H1 (cell line): ENCODE data around the gene NPC2. TPM values are rescaled to one million over a fixed set of nuclear protein-coding genes. Genes with fewer than 3 reads are reported as not detected.

Source experiments
- CTCF ChIA-PET: fragments of 300-600 bp; sonication (Branson Sonifier 250); formaldehyde crosslinking; loops from one replicate; lab custom pipeline; 2021; ENCODE audit not compliant: partially characterized antibody; lab: Charles Lee
- POLR2A ChIA-PET: fragments of 300-600 bp; sonication (Branson Sonifier 250); formaldehyde crosslinking; loops from one replicate; lab custom pipeline; 2021; ENCODE audit warnings: inconsistent platforms; ENCODE audit not compliant: partially characterized antibody; lab: Charles Lee
- DNase-seq, 2 experiments: peaks; one replicate each; pipeline versions ENCODE4 v3.0.0 to v3.0.0-alpha.2; 2010 to 2022; ENCODE audit warnings: low spot score in 2 of 2, low read depth in 1 of 2, mixed read lengths in 1 of 2
- FAIRE-seq: peaks from 2 replicates; lab custom pipeline; 2011; peaks lifted over from hg19 to GRCh38; lab: Jason Lieb, UNC
- H2AFZ ChIP-seq: 2 replicates; pipeline ENCODE4 v1.8.1; 2012; ENCODE audit warnings: low read length, inconsistent platforms
- H2AK5ac ChIP-seq: 2 replicates; pipeline ENCODE4 v1.6.1; 2013; ENCODE audit warnings: low read depth, low read length
- H2BK120ac ChIP-seq: replicated peaks from 2 replicates; pipeline ENCODE3; 2013; ENCODE audit warnings: low read depth, low read length, inconsistent platforms
- H2BK12ac ChIP-seq: 2 replicates; pipeline ENCODE4 v1.6.1; 2013; ENCODE audit warnings: low read depth, low read length
- H2BK15ac ChIP-seq: 2 replicates; pipeline ENCODE4 v1.6.1; 2013; ENCODE audit warnings: low read length
- H2BK20ac ChIP-seq: 2 replicates; pipeline ENCODE4 v1.6.1; 2013; ENCODE audit warnings: low read length
- H2BK5ac ChIP-seq: 2 replicates; pipeline ENCODE4 v1.6.1; 2013; ENCODE audit warnings: low read depth, low read length
- H3K14ac ChIP-seq: 2 replicates; pipeline ENCODE4 v1.6.1; 2013; ENCODE audit warnings: inconsistent platforms; ENCODE audit not compliant: insufficient read length
- H3K18ac ChIP-seq: 2 replicates; pipeline ENCODE4 v1.6.1; 2013; ENCODE audit warnings: low read length; ENCODE audit errors: extremely low read depth
- H3K23ac ChIP-seq: 2 replicates; pipeline ENCODE4 v1.6.1; 2013; ENCODE audit warnings: inconsistent platforms; ENCODE audit not compliant: insufficient read length
- H3K23me2 ChIP-seq: 2 replicates; pipeline ENCODE4 v1.6.1; 2013; ENCODE audit warnings: low read depth, low read length
- H3K27ac ChIP-seq: 2 replicates; pipeline ENCODE4 v1.6.1; 2011; ENCODE audit warnings: low read depth, low read length, inconsistent platforms
- H3K27me3 ChIP-seq, 4 experiments: replicated peaks in 1 of 4; 1 replicate in 1 of 4; 2 replicates in 3 of 4; pipeline versions ENCODE4 v1.6.1 to v1.8.1; 2011 to 2013; ENCODE audit warnings: low read length in 3 of 4, mild to moderate bottlenecking in 3 of 4, inconsistent platforms in 2 of 4, mixed read lengths in 2 of 4, moderate library complexity in 1 of 4; ENCODE audit not compliant: control insufficient read depth in 3 of 4, insufficient read depth in 3 of 4; ENCODE audit errors: extremely low read depth in 1 of 4
- H3K36me3 ChIP-seq, 4 experiments: 2 replicates each; pipeline versions ENCODE4 v1.6.1 to v1.8.1; 2011 to 2013; ENCODE audit warnings: mild to moderate bottlenecking in 4 of 4, low read length in 3 of 4, moderate library complexity in 2 of 4, control low read depth in 1 of 4, inconsistent platforms in 1 of 4; ENCODE audit not compliant: insufficient read depth in 4 of 4, control insufficient read depth in 2 of 4
- H3K4ac ChIP-seq: replicated peaks from 2 replicates; pipeline ENCODE3; 2013; ENCODE audit warnings: low read length, low read depth, mixed read lengths, inconsistent platforms; ENCODE audit not compliant: insufficient read length
- H3K4me1 ChIP-seq, 4 experiments: replicated peaks in 1 of 4; 1 replicate in 1 of 4; 2 replicates in 3 of 4; pipeline versions ENCODE4 v1.6.1 to v1.8.1; 2011 to 2013; ENCODE audit warnings: low read length in 3 of 4, inconsistent platforms in 2 of 4, mixed read lengths in 1 of 4; ENCODE audit not compliant: insufficient read depth in 4 of 4, control insufficient read depth in 3 of 4
- H3K4me2 ChIP-seq, 2 experiments: 2 replicates each; pipeline versions ENCODE4 v1.6.1 to v1.8.1; 2011 to 2013; ENCODE audit warnings: low read depth in 2 of 2, low read length in 2 of 2, control low read depth in 1 of 2, inconsistent platforms in 1 of 2, mild to moderate bottlenecking in 1 of 2; ENCODE audit not compliant: insufficient read depth in 1 of 2
- H3K4me3 ChIP-seq, 4 experiments: fragments of 200-600, 300-600 bp in 1 of 4; sonication (generic), shearing (Covaris generic), sonication (Bioruptor Twin) in 1 of 4; 2 replicates each; pipeline versions ENCODE4 v1.5.1 to v1.8.1; 2011 to 2016; ENCODE audit warnings: low read length in 4 of 4, low read depth in 3 of 4, control low read depth in 2 of 4, inconsistent platforms in 2 of 4, mild to moderate bottlenecking in 2 of 4, mixed read lengths in 1 of 4, moderate library complexity in 1 of 4; ENCODE audit not compliant: insufficient read depth in 2 of 4; ENCODE audit errors: extremely low read depth in 1 of 4
- H3K56ac ChIP-seq: replicated peaks from 2 replicates; pipeline ENCODE3; 2013; ENCODE audit warnings: low read depth, mild to moderate bottlenecking, mixed read lengths, low read length, inconsistent platforms; ENCODE audit not compliant: insufficient read length
- H3K79me1 ChIP-seq: 2 replicates; pipeline ENCODE4 v1.6.1; 2013; ENCODE audit warnings: low read depth, low read length, control low read depth
- H3K79me2 ChIP-seq, 2 experiments: 2 replicates each; pipeline versions ENCODE4 v1.6.1 to v1.8.1; 2012 to 2013; ENCODE audit warnings: low read length in 2 of 2, mild to moderate bottlenecking in 2 of 2, inconsistent platforms in 1 of 2; ENCODE audit not compliant: insufficient read depth in 2 of 2, control insufficient read depth in 1 of 2
- H3K9ac ChIP-seq, 4 experiments: replicated peaks in 1 of 4; 1 replicate in 1 of 4; 2 replicates in 3 of 4; pipeline versions ENCODE4 v1.6.1 to v1.8.1; 2011 to 2013; ENCODE audit warnings: low read depth in 3 of 4, low read length in 3 of 4, control low read depth in 2 of 4, mild to moderate bottlenecking in 2 of 4, moderate library complexity in 2 of 4, inconsistent platforms in 1 of 4; ENCODE audit errors: extremely low read depth in 1 of 4
- H3K9me3 ChIP-seq, 2 experiments: 2 replicates each; pipeline versions ENCODE4 v1.6.1 to v1.8.1; 2012 to 2013; ENCODE audit warnings: mild to moderate bottlenecking in 2 of 2, moderate library complexity in 2 of 2, control low read depth in 1 of 2, inconsistent platforms in 1 of 2, low read depth in 1 of 2, low read length in 1 of 2, mixed read lengths in 1 of 2; ENCODE audit not compliant: insufficient read depth in 2 of 2
- H4K20me1 ChIP-seq, 2 experiments: replicated peaks in 1 of 2; 2 replicates each; pipeline versions ENCODE3 to v1.8.1; 2011 to 2013; ENCODE audit warnings: inconsistent platforms in 2 of 2, low read length in 2 of 2, mild to moderate bottlenecking in 1 of 2; ENCODE audit not compliant: insufficient read depth in 2 of 2, control insufficient read depth in 1 of 2
- H4K5ac ChIP-seq: 2 replicates; pipeline ENCODE4 v1.6.1; 2013; ENCODE audit warnings: low read length, low read depth, mixed read lengths, inconsistent platforms; ENCODE audit not compliant: insufficient read length
- H4K8ac ChIP-seq: 2 replicates; pipeline ENCODE4 v1.8.0; 2013; ENCODE audit warnings: mild to moderate bottlenecking, moderate library complexity, low read length, inconsistent platforms; ENCODE audit not compliant: insufficient read depth; ENCODE audit errors: extremely low read depth
- H4K91ac ChIP-seq: replicated peaks from 2 replicates; pipeline ENCODE3; 2013; ENCODE audit warnings: low read length, mixed read lengths, inconsistent platforms; ENCODE audit not compliant: insufficient read length
- ATF2 ChIP-seq: IDR thresholded peaks from 2 replicates; pipeline ENCODE4 v1.6.1; 2012; ENCODE audit warnings: low read length, inconsistent platforms
- FOSL1 ChIP-seq: IDR thresholded peaks from 2 replicates; pipeline ENCODE4 v1.6.1; 2011; ENCODE audit warnings: mild to moderate bottlenecking, low read depth, low read length, moderate library complexity; ENCODE audit not compliant: insufficient read depth
- TCF12 ChIP-seq: IDR thresholded peaks from 2 replicates; pipeline ENCODE4 v1.6.1; 2011; ENCODE audit warnings: low read depth, mild to moderate bottlenecking, low read length
- WGBS, 2 experiments: shearing (Covaris generic) in 1 of 2; methylation state at CpG; one replicate each; pipeline versions ENCODE4 v1.1.6 to v1.1.7; 2013 to 2015; ENCODE audit warnings: low lambda C conversion rate in 2 of 2, mixed read lengths in 2 of 2, inconsistent platforms in 1 of 2, low coverage in 1 of 2, missing lambda C conversion rate in 1 of 2; ENCODE audit not compliant: insufficient replicate concordance in 2 of 2, insufficient coverage in 1 of 2, insufficient read length in 1 of 2; ENCODE audit errors: extremely low coverage in 1 of 2, missing lambda C conversion rate in 1 of 2; 5-methylcytosine and 5-hydroxymethylcytosine counted together
- polyA plus RNA-seq, 7 experiments: library from polyadenylated mRNA; depleted of rRNA in 3 of 7; stranded (reverse) in 5 of 7; unstranded in 2 of 7; fragments of >200 nt in 5 of 7; fragments of 200-250 nt in 2 of 7; gene quantifications; 1 replicate in 5 of 7; 2 replicates in 1 of 7; 4 replicates in 1 of 7; pipeline versions ENCODE4 v1.2.1 to v1.2.3, GENCODE V29; 2011 to 2013; ENCODE audit warnings: missing spikeins in 2 of 7, mixed read lengths in 2 of 7
- total RNA-seq: library from RNA; stranded (reverse); fragmentation: NEBNext Ultra II Directional; extraction: Animal tissue kit (Norgen Biotek cat#: 25700); gene quantifications from 2 replicates; pipeline ENCODE4 v1.2.1, GENCODE V29; 2021

NPC2 gene
- total and polyA plus RNA-seq, 2 of the 8 experiments (the other 6 are each of a cell fraction or from before 2014, with no cell fraction given), result 178 to 258 TPM

DNA sequence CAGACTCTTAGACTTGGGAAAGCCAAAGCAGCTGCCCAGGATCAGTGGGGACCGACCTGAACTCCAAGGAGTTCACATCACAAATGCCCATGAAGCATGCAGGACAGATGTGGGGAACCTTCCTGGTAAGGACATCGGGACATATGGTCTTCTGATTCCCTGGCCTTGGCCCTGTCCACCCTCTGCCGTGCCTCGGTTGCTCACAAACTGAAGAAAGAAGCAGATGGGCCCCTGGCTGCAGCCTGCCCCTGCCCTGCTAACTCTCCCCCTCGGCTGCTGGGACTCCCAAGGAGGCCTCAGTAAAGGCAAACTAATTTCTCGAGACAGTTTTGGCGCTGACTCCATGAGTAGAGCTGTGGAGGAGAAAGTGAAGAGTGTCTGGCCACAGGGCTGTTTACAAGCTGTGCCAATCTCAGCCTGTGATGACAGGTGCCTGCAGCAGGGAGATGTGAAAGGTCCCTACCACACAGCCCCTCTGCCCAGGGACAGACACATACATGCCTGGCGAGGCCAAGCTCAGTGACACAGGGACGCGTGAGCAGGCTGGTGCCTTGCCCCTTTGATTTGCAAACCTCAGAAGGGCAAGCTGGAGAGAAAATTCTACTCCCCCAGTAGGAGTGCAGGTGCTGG is 49.1 kb upstream of the NPC2 start:
- no peak overlapping the region for H3K9ac ChIP-seq
- no peaks in the 10 kb centered on the region for H3K79me2 ChIP-seq
- no peak overlapping the region for H3K23ac ChIP-seq
- DNase-seq, result no peak
- H3K79me1 ChIP-seq, result no peaks in the 10 kb centered on the region
- TF ChIP-seq FOSL1 (no peak), ATF2 (no peak), TCF12 (no peak)
- H2AK5ac ChIP-seq, result no peak overlapping the region
- H3K27ac ChIP-seq, result no peak overlapping the region
- H3K9me3 ChIP-seq, result no peaks in the 10 kb centered on the region
- H2BK5ac ChIP-seq, result no peak overlapping the region
- no peak overlapping the region for H3K18ac ChIP-seq
- ChIA-PET CTCF (interaction anchor here (0.8 to 2.6 kb wide), 9 partner anchors 10 to 110 kb away, joined by 3 to 9 read pairs (median 4); no protein-coding TSS in a partner anchor), POLR2A (interaction anchor here (1.0 to 1.6 kb wide), 5 partner anchors 9 to 16 kb away, joined by 3 to 6 read pairs (median 3); no protein-coding TSS in a partner anchor)
- no peak overlapping the region for H2BK120ac ChIP-seq
- no peak overlapping the region for H3K56ac ChIP-seq
- H3K4me3 ChIP-seq, result no peak overlapping the region
- no peak overlapping the region for H3K4ac ChIP-seq
- H3K36me3 ChIP-seq, result no peaks in the 10 kb centered on the region
- H2AFZ ChIP-seq, result no peak overlapping the region
- H3K23me2 ChIP-seq, result no peaks in the 10 kb centered on the region
- no peak overlapping the region for H2BK15ac ChIP-seq
- no peak overlapping the region for H4K8ac ChIP-seq
- H3K4me2 ChIP-seq, result no peak overlapping the region
- FAIRE-seq, result no peak
- peaks cover 0 to 3% (median 0%) of the 10 kb centered on the region in 4 experiments; a peak in 1 of 7 replicates for H3K4me1 ChIP-seq
- H2BK20ac ChIP-seq, result no peak overlapping the region
- WGBS, 2 experiments, result 81% methylated on average over 10 of the region's 10 CpGs; no CpG with 5 or more reads in 1 of the 2 experiments
- H4K91ac ChIP-seq, result no peak overlapping the region
- H4K5ac ChIP-seq, result no peak overlapping the region
- H4K20me1 ChIP-seq, result no peaks in the 10 kb centered on the region
- no peak overlapping the region for H2BK12ac ChIP-seq
- no peaks in the 10 kb centered on the region for H3K27me3 ChIP-seq
- no peak overlapping the region for H3K14ac ChIP-seq
